HG02623 (cell line): ENCODE data around the gene TMEM233.
A peak's percentile ranks its signal among the peaks of the same experiment; 100 is the strongest.

Experiments used
- ATAC-seq: cut with Tn5 transposase; IDR thresholded peaks from one replicate; pipeline ENCODE4 v1.9.1; 2021; ENCODE audit warnings: moderate library complexity; ENCODE audit not compliant: unreplicated experiment

Gene TMEM233

GRCh38 chr12:119593578-119594398, at the start of gene TMEM233:
TSS of gene TMEM233 (plus strand) at chr12:119593774. CDS start at chr12:119593849, 75 bp downstream.
- ATAC-seq: no peak

- peak; percentile 55 for ATAC-seq
Measured at GRCh38 chr12:119544765-119545625, 48.6 kb upstream of the TMEM233 start.

GRCh38 chr12:119546340-119546739, 47.2 kb upstream of the TMEM233 start:
- ATAC-seq: no peak

GRCh38 chr12:119547001-119547400, 46.6 kb upstream of the TMEM233 start:
- ATAC-seq: no peak

- no peak for ATAC-seq
Measured at GRCh38 chr12:119556854-119557253, 36.7 kb upstream of the TMEM233 start.

GRCh38 chr12:119565404-119565803, 28.2 kb upstream of the TMEM233 start:
- ATAC-seq: no peak

GRCh38 chr12:119570771-119571170, 22.8 kb upstream of the TMEM233 start:
- ATAC-seq: no peak

GRCh38 chr12:119573086-119573485, 20.5 kb upstream of the TMEM233 start:
- no peak for ATAC-seq

- ATAC-seq: no peak
Measured at GRCh38 chr12:119574255-119574654, 19.3 kb upstream of the TMEM233 start.

- ATAC-seq: no peak
Measured at GRCh38 chr12:119576118-119576810, 17.3 kb upstream of the TMEM233 start.

GRCh38 chr12:119576915-119577314, 16.7 kb upstream of the TMEM233 start:
- ATAC-seq: no peak

GRCh38 chr12:119578112-119578511, 15.5 kb upstream of the TMEM233 start:
- no peak for ATAC-seq

GRCh38 chr12:119589097-119589496, 4.5 kb upstream of the TMEM233 start:
- no peak for ATAC-seq

- no peak for ATAC-seq
Measured at GRCh38 chr12:119589634-119590033, 3.9 kb upstream of the TMEM233 start.

GRCh38 chr12:119592232-119592631, 1.3 kb upstream of the TMEM233 start:
- ATAC-seq: no peak

GRCh38 chr12:119594399-119594730, 791 bp downstream of the TMEM233 start:
- no peak for ATAC-seq

GRCh38 chr12:119594772-119595445, 1.3 kb downstream of the TMEM233 start:
- ATAC-seq: no peak

GRCh38 chr12:119598159-119598558, 4.6 kb downstream of the TMEM233 start:
- ATAC-seq: no peak

GRCh38 chr12:119601877-119602733, 8.5 kb downstream of the TMEM233 start:
- no peak for ATAC-seq

GRCh38 chr12:119602734-119603094, 9.1 kb downstream of the TMEM233 start:
- no peak for ATAC-seq
